ENCODE measurements around the gene PSME3.
"Not testable (repeated sequence)": the region's sequence is repeated elsewhere in the genome, so short reads cannot be mapped to it uniquely, and the experiment has no call there.

- TF ChIP-seq CTCF, POLR2A (IDR thresholded peaks at IDR 0.05): not testable (repeated sequence)
Observed at GRCh38 chr17:42856516-42856915, 23.3 kb downstream of the PSME3 start.

Data from testis (tissue), 2 donors.